Mononuclear cell (primary cell): ENCODE data around the gene PHYH. TPM values are rescaled to one million over a fixed set of nuclear protein-coding genes. Genes with fewer than 3 reads are reported as not detected.

Source experiments
- H3K27me3 ChIP-seq: 2 replicates; pipeline ENCODE4 v1.6.0; 2011; ENCODE audit warnings: low read length, control low read depth; ENCODE audit not compliant: insufficient read depth
- H3K4me1 ChIP-seq: 2 replicates; pipeline ENCODE4 v1.5.1; 2011; ENCODE audit warnings: mild to moderate bottlenecking, low read length, control low read depth; ENCODE audit not compliant: insufficient read depth
- H3K4me3 ChIP-seq: 2 replicates; pipeline ENCODE4 v1.5.1; 2011; ENCODE audit warnings: mild to moderate bottlenecking, low read length, moderate library complexity
- H3K9me3 ChIP-seq: 2 replicates; pipeline ENCODE4 v1.5.1; 2011; ENCODE audit warnings: low read depth, mild to moderate bottlenecking, control low read depth, low read length
- total RNA-seq: library from RNA; depleted of rRNA; stranded (reverse); fragments of >200 nt; gene quantifications from one replicate; pipeline ENCODE4 v1.2.3, GENCODE V29; 2012

PHYH gene
- 8.3 TPM for total RNA-seq

GRCh38 chr10:13299437-13300287, at the start of gene PHYH:
TSS of gene PHYH (minus strand) at chr10:13300064. CDS start at chr10:13300042, 22 bp downstream.
- Histone ChIP-seq H3K27me3 (no peaks in the 10 kb centered on the region), H3K4me1 (peaks cover 29% of the 10 kb centered on the region), H3K4me3 (peak within 1 kb of the TSS; percentile 69), H3K9me3 (no peaks in the 10 kb centered on the region)

GRCh38 chr10:13348216-13349017, 48.6 kb upstream of the PHYH start, which contains the start of gene SEPHS1:
TSS of gene SEPHS1 (minus strand) at chr10:13348293. CDS start at chr10:13344950, 3,343 bp downstream.
- Histone ChIP-seq H3K4me3 (peak within 1 kb of the TSS; percentile 71), H3K9me3 (no peaks in the 10 kb centered on the region), H3K27me3 (no peaks in the 10 kb centered on the region), H3K4me1 (peaks cover 52% of the 10 kb centered on the region)

GRCh38 chr10:13347500-13348156, 47.8 kb upstream of the PHYH start:
- H3K4me1 ChIP-seq, result peaks cover 52% of the 10 kb centered on the region
- peak overlapping the region; percentile 50 for H3K4me3 ChIP-seq
- no peaks in the 10 kb centered on the region for H3K27me3 ChIP-seq
- H3K9me3 ChIP-seq, result no peaks in the 10 kb centered on the region

GRCh38 chr10:13347043-13347499, 47.2 kb upstream of the PHYH start:
- Histone ChIP-seq H3K27me3 (no peaks in the 10 kb centered on the region), H3K4me1 (peaks cover 49% of the 10 kb centered on the region), H3K4me3 (peak overlapping the region; percentile 50), H3K9me3 (no peaks in the 10 kb centered on the region)

GRCh38 chr10:13346283-13347042, 46.6 kb upstream of the PHYH start:
- Histone ChIP-seq H3K9me3 (no peaks in the 10 kb centered on the region), H3K4me3 (peak overlapping the region; percentile 50), H3K4me1 (peaks cover 43% of the 10 kb centered on the region), H3K27me3 (no peaks in the 10 kb centered on the region)

GRCh38 chr10:13340626-13341376, 40.9 kb upstream of the PHYH start:
- Histone ChIP-seq H3K4me3 (no peak overlapping the region), H3K4me1 (peaks cover 4% of the 10 kb centered on the region), H3K27me3 (no peaks in the 10 kb centered on the region), H3K9me3 (no peaks in the 10 kb centered on the region)

- H3K4me1 ChIP-seq, result no peaks in the 10 kb centered on the region
- H3K9me3 ChIP-seq, result no peaks in the 10 kb centered on the region
- no peak overlapping the region for H3K4me3 ChIP-seq
- no peaks in the 10 kb centered on the region for H3K27me3 ChIP-seq
Observed at GRCh38 chr10:13340068-13340467, 40.2 kb upstream of the PHYH start.

GRCh38 chr10:13338390-13339110, 38.7 kb upstream of the PHYH start:
- H3K4me3 ChIP-seq, result no peak overlapping the region
- H3K9me3 ChIP-seq, result no peaks in the 10 kb centered on the region
- no peaks in the 10 kb centered on the region for H3K4me1 ChIP-seq
- H3K27me3 ChIP-seq, result no peaks in the 10 kb centered on the region

- Histone ChIP-seq H3K9me3 (no peaks in the 10 kb centered on the region), H3K27me3 (no peaks in the 10 kb centered on the region), H3K4me1 (no peaks in the 10 kb centered on the region), H3K4me3 (no peak overlapping the region)
Observed at GRCh38 chr10:13337827-13338196, 37.9 kb upstream of the PHYH start.

GRCh38 chr10:13337128-13337826, 37.4 kb upstream of the PHYH start:
- Histone ChIP-seq H3K9me3 (no peaks in the 10 kb centered on the region), H3K27me3 (no peaks in the 10 kb centered on the region), H3K4me1 (no peaks in the 10 kb centered on the region), H3K4me3 (no peak overlapping the region)

- Histone ChIP-seq H3K27me3 (no peaks in the 10 kb centered on the region), H3K9me3 (no peaks in the 10 kb centered on the region), H3K4me3 (no peak overlapping the region), H3K4me1 (no peaks in the 10 kb centered on the region)
Observed at GRCh38 chr10:13335881-13336280, 36.0 kb upstream of the PHYH start.

GRCh38 chr10:13334556-13334955, 34.7 kb upstream of the PHYH start:
- no peaks in the 10 kb centered on the region for H3K27me3 ChIP-seq
- no peaks in the 10 kb centered on the region for H3K9me3 ChIP-seq
- H3K4me3 ChIP-seq, result no peak overlapping the region
- H3K4me1 ChIP-seq, result no peaks in the 10 kb centered on the region

GRCh38 chr10:13331646-13332045, 31.8 kb upstream of the PHYH start:
- Histone ChIP-seq H3K4me1 (no peaks in the 10 kb centered on the region), H3K9me3 (no peaks in the 10 kb centered on the region), H3K27me3 (no peaks in the 10 kb centered on the region), H3K4me3 (no peak overlapping the region)
